ENCODE results near the gene SPNS2. TPM values are rescaled to one million over a fixed set of nuclear protein-coding genes. Genes with fewer than 3 reads are reported as not detected.
A peak's percentile ranks its signal among the peaks of the same experiment; 100 is the strongest.

Gene SPNS2
- total and polyA plus RNA-seq, 2 experiments from 2014 or later, result 1.7 to 2.3 TPM

GRCh38 chr17:4553669-4554068 is 55.0 kb downstream of the SPNS2 start (continued):
- no peak for TF ChIP-seq STAT1 (IDR thresholded peaks at IDR 0.05; ENCODE audit: unreplicated experiment)
- TF ChIP-seq EZH2phosphoT487 (IDR thresholded peaks at IDR 0.05; ENCODE audit: unreplicated experiment), result no peak
- TF ChIP-seq EZH2 (IDR thresholded peaks at IDR 0.05; ENCODE audit: low read depth, unreplicated experiment), result no peak
- TF ChIP-seq REST (IDR thresholded peaks at IDR 0.05; ENCODE audit: unreplicated experiment), result no peak
- TF ChIP-seq CREB1 (CRISPR knock-in tag; IDR thresholded peaks at IDR 0.05; ENCODE audit: low read depth), result no peak
- no peak for TF ChIP-seq ETS1 (IDR thresholded peaks at IDR 0.05)
- no peak for TF ChIP-seq NANOG (IDR thresholded peaks at IDR 0.05; ENCODE audit: borderline replicate concordance)
- TF ChIP-seq ZNF331 (CRISPR knock-in tag; IDR thresholded peaks at IDR 0.05; ENCODE audit: low read depth), result no peak
- no peak for TF ChIP-seq JUNB (IDR thresholded peaks at IDR 0.05; ENCODE audit: unreplicated experiment)

- Mint-ChIP-seq H3K27me3 (ENCODE audit: insufficient read depth, low read depth, poor library complexity) (peaks cover 9% of the 10 kb centered on the region), H3K36me3 (ENCODE audit: low read depth) (peaks cover 56% of the 10 kb centered on the region), H3K27ac (peak overlapping the region; percentile 44), H3K9me3 (no peaks in the 10 kb centered on the region), H3K4me1 (peaks cover 28% of the 10 kb centered on the region), H3K4me3 (peak overlapping the region; percentile 96)
- H3K27ac ChIP-seq (ENCODE audit: low read depth), result no peak overlapping the region
- DNase-seq (ENCODE audit: low spot score), result no peak
- H3K9me2 ChIP-seq (ENCODE audit: insufficient read depth), result no peaks in the 10 kb centered on the region
- no peaks in the 10 kb centered on the region for H3K27me3 ChIP-seq (ENCODE audit: insufficient read depth)
- H3K79me2 ChIP-seq (replicated peaks; ENCODE audit: insufficient read depth), result peaks cover 30% of the 10 kb centered on the region
- H3K4me1 ChIP-seq (ENCODE audit: insufficient read depth), result peaks cover 20% of the 10 kb centered on the region
- peaks cover 11% of the 10 kb centered on the region; the same call in 1 of the 2 replicates for H3F3A ChIP-seq (replicated peaks; ENCODE audit: low read depth)
- no peak for TF ChIP-seq JUNB (IDR thresholded peaks at IDR 0.05; ENCODE audit: unreplicated experiment)
- no peak for TF ChIP-seq ZNF114 (CRISPR knock-in tag; IDR thresholded peaks at IDR 0.05)
- TF ChIP-seq ZNF462 (CRISPR knock-in tag; IDR thresholded peaks at IDR 0.05), result no peak
- TF ChIP-seq POLR2AphosphoS5 (IDR thresholded peaks at IDR 0.05; ENCODE audit: low read depth), result no peak
- no peak for TF ChIP-seq NANOG (IDR thresholded peaks at IDR 0.05; ENCODE audit: borderline replicate concordance)
- TF ChIP-seq STAT1 (IDR thresholded peaks at IDR 0.05; ENCODE audit: unreplicated experiment), result no peak
- TF ChIP-seq ETS1 (IDR thresholded peaks at IDR 0.05), result no peak
- no peak for TF ChIP-seq ZNF331 (CRISPR knock-in tag; IDR thresholded peaks at IDR 0.05; ENCODE audit: low read depth)
- peak overlapping the region; percentile 84 for H3K4me2 ChIP-seq
- peak; percentile 16 for ATAC-seq
- H4K20me1 ChIP-seq (replicated peaks; ENCODE audit: insufficient read depth), result peaks cover 4% of the 10 kb centered on the region
- H2AFZ ChIP-seq, result peak overlapping the region; percentile 23; the same call in 1 of the 2 replicates
- peak overlapping the region; percentile 93 for H3K4me3 ChIP-seq
- peaks cover 19% of the 10 kb centered on the region for H3K36me3 ChIP-seq (ENCODE audit: insufficient read depth)
Observed at GRCh38 chr17:4554441-4554996, 55.8 kb downstream of the SPNS2 start.

All from GM23338 (cell line).